Measurements from ENCODE around the gene STAC2.

DNA sequence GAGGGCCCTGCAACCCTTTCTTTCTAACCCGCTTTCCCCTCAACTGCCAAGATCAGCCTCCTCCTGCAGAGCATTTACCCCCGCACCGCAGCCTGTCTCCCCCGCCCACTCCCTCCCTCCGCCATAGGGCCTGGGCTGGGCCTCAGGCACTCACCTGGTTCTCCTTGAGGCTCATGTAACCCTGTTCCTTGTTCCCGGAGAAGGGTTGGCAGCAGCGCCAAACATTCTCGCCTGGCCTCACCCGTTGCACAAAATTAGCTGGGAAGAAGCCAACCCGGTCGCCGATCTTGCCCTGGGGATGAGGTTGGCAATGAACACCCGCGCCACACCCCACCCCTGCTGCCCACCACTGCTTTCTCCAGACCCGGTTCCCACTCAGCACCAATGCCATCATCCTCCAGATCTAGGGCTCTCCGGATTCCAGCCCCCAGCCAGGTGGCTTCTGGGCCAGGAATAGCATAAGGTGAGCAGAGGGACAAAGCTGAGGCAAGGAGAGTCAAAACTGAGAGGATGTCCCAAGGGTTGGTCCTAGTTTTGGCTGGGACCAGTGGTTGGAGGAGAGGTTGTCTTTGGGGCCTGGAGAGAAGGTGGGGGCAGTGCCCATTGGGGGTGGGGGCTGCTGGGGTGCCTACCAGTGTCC lies 12.8 kb downstream of the STAC2 start:
- TF ChIP-seq, protein P1, sequence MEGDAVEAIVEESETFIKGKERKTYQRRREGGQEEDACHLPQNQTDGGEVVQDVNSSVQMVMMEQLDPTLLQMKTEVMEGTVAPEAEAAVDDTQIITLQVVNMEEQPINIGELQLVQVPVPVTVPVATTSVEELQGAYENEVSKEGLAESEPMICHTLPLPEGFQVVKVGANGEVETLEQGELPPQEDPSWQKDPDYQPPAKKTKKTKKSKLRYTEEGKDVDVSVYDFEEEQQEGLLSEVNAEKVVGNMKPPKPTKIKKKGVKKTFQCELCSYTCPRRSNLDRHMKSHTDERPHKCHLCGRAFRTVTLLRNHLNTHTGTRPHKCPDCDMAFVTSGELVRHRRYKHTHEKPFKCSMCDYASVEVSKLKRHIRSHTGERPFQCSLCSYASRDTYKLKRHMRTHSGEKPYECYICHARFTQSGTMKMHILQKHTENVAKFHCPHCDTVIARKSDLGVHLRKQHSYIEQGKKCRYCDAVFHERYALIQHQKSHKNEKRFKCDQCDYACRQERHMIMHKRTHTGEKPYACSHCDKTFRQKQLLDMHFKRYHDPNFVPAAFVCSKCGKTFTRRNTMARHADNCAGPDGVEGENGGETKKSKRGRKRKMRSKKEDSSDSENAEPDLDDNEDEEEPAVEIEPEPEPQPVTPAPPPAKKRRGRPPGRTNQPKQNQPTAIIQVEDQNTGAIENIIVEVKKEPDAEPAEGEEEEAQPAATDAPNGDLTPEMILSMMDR (IDR thresholded peaks at IDR 0.05), result no peak
- TF ChIP-seq POLR2A (IDR thresholded peaks at IDR 0.05), result peak in 1 of 4 donors; percentile 18

Data from upper lobe of left lung (tissue), 4 donors.